Endodermal cell (in vitro differentiated cells): ENCODE results near the gene RADIL. TPM values are rescaled to one million over a fixed set of nuclear protein-coding genes. Genes with fewer than 3 reads are reported as not detected.
A peak's percentile ranks its signal among the peaks of the same experiment; 100 is the strongest.

Experiments used
- DNase-seq: peaks from one replicate; pipeline ENCODE4 v3.0.0-alpha.2; 2017
- H3K27ac ChIP-seq: 2 replicates; pipeline ENCODE4 v1.5.1; 2013; ENCODE audit warnings: mild to moderate bottlenecking, low read depth, low read length, moderate library complexity
- H3K27me3 ChIP-seq: 2 replicates; pipeline ENCODE4 v1.6.1; 2013; ENCODE audit warnings: mild to moderate bottlenecking, low read length, moderate library complexity; ENCODE audit not compliant: insufficient read depth, control insufficient read depth, poor library complexity, severe bottlenecking
- H3K36me3 ChIP-seq: 2 replicates; pipeline ENCODE4 v1.7.0; 2013; ENCODE audit warnings: mild to moderate bottlenecking, low read length, moderate library complexity; ENCODE audit not compliant: control insufficient read depth, insufficient read depth
- H3K4me1 ChIP-seq: one replicate; pipeline ENCODE4 v1.7.0; 2013; ENCODE audit warnings: low read length; ENCODE audit not compliant: control insufficient read depth, insufficient read depth
- H3K4me3 ChIP-seq: 2 replicates; pipeline ENCODE4 v1.5.1; 2013; ENCODE audit warnings: mild to moderate bottlenecking, low read length, moderate library complexity
- H3K9ac ChIP-seq: 2 replicates; pipeline ENCODE4 v1.6.1; 2013; ENCODE audit warnings: mild to moderate bottlenecking, low read length, moderate library complexity; ENCODE audit not compliant: poor library complexity, severe bottlenecking; ENCODE audit errors: extremely low read depth
- H3K9me3 ChIP-seq: 2 replicates; pipeline ENCODE4 v1.6.1; 2013; ENCODE audit warnings: mild to moderate bottlenecking, low read length, moderate library complexity; ENCODE audit not compliant: control insufficient read depth
- H3K27ac Mint-ChIP-seq: 2 replicates; pipeline ENCODE4 v1.8.0; 2020; ENCODE audit warnings: mixed read lengths
- H3K27me3 Mint-ChIP-seq: 2 replicates; pipeline ENCODE4 v1.8.0; 2021; ENCODE audit warnings: mild to moderate bottlenecking, mixed read lengths; ENCODE audit not compliant: insufficient read depth
- H3K36me3 Mint-ChIP-seq: 2 replicates; pipeline ENCODE4 v1.8.0; 2020; ENCODE audit warnings: low read depth, mixed read lengths
- H3K4me1 Mint-ChIP-seq: 2 replicates; pipeline ENCODE4 v1.8.0; 2020; ENCODE audit warnings: mixed read lengths
- H3K4me3 Mint-ChIP-seq: 2 replicates; pipeline ENCODE4 v1.8.0; 2020; ENCODE audit warnings: mild to moderate bottlenecking, moderate library complexity, mixed read lengths
- H3K9me3 Mint-ChIP-seq: 2 replicates; pipeline ENCODE4 v1.8.0; 2020; ENCODE audit warnings: mild to moderate bottlenecking, mixed read lengths
- WGBS, 2 experiments: methylation state at CpG; one replicate each; pipeline versions ENCODE4 v1.1.5 to v1.1.7; 2013; ENCODE audit warnings: missing lambda C conversion rate in 2 of 2, mixed read lengths in 1 of 2; ENCODE audit not compliant: insufficient coverage in 1 of 2, insufficient read length in 1 of 2; 5-methylcytosine and 5-hydroxymethylcytosine counted together
- total RNA-seq, 2 donors: library from RNA; stranded (reverse); fragmentation: NEBNext Ultra II Directional in 1 of 2; extraction: Animal tissue kit (Norgen Biotek cat#: 25700) in 1 of 2; gene quantifications; 2 replicates in 1 of 2; 3 replicates in 1 of 2; pipeline ENCODE4 v1.2.1, GENCODE V29; 2021
- TF ChIP-seq, protein P1 (sequence below): fragments of 200-600 bp; sonication (generic); conservative IDR thresholded peaks from 2 replicates; pipeline ENCODE4 v1.5.0; 2021; ENCODE audit warnings: antibody characterized with exemption, mild to moderate bottlenecking

The RADIL gene
- total RNA-seq, 2 donors from 2014 or later = 34.9 to 47.6 TPM

DNA sequence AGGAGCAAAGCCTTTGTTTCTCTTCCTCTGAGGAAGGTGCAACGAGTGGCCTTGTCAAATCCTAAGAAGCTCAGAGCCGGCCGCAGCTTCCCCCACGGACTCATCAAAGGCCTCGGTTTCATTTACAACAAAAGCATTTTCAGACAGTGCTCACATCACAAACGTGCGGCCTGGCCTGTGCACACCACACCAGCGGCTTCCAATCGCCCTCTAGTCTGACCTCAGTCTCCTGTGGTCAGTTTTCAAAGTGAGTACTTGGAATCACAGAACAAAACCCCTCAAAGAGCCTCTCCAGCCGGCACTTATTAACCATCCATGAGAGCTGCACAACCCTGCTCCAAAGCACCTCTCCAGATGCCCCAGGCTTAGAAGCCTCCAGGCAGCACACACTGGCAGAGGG lies 3.3 kb downstream of the RADIL start:
- no peak overlapping the region for H3K9ac ChIP-seq
- H3K36me3 Mint-ChIP-seq = peaks cover 37% of the 10 kb centered on the region
- peaks cover 13% of the 10 kb centered on the region for H3K4me1 Mint-ChIP-seq
- no peaks in the 10 kb centered on the region for H3K9me3 Mint-ChIP-seq
- TF ChIP-seq, protein P1, sequence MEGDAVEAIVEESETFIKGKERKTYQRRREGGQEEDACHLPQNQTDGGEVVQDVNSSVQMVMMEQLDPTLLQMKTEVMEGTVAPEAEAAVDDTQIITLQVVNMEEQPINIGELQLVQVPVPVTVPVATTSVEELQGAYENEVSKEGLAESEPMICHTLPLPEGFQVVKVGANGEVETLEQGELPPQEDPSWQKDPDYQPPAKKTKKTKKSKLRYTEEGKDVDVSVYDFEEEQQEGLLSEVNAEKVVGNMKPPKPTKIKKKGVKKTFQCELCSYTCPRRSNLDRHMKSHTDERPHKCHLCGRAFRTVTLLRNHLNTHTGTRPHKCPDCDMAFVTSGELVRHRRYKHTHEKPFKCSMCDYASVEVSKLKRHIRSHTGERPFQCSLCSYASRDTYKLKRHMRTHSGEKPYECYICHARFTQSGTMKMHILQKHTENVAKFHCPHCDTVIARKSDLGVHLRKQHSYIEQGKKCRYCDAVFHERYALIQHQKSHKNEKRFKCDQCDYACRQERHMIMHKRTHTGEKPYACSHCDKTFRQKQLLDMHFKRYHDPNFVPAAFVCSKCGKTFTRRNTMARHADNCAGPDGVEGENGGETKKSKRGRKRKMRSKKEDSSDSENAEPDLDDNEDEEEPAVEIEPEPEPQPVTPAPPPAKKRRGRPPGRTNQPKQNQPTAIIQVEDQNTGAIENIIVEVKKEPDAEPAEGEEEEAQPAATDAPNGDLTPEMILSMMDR = no peak
- no peak overlapping the region for H3K4me3 ChIP-seq
- no peaks in the 10 kb centered on the region for H3K4me1 ChIP-seq
- peaks cover 9% of the 10 kb centered on the region for H3K9me3 ChIP-seq
- no peak for DNase-seq
- 79 to 88% methylated on average over 8 to 10 of the region's 10 CpGs for WGBS, 2 experiments
- no peaks in the 10 kb centered on the region for H3K27me3 ChIP-seq
- peak overlapping the region; percentile 19 for H3K4me3 Mint-ChIP-seq
- peaks cover 10% of the 10 kb centered on the region for H3K36me3 ChIP-seq
- no peaks in the 10 kb centered on the region for H3K27me3 Mint-ChIP-seq
- no peak overlapping the region for H3K27ac Mint-ChIP-seq
- peak overlapping the region; percentile 64 for H3K27ac ChIP-seq

DNA sequence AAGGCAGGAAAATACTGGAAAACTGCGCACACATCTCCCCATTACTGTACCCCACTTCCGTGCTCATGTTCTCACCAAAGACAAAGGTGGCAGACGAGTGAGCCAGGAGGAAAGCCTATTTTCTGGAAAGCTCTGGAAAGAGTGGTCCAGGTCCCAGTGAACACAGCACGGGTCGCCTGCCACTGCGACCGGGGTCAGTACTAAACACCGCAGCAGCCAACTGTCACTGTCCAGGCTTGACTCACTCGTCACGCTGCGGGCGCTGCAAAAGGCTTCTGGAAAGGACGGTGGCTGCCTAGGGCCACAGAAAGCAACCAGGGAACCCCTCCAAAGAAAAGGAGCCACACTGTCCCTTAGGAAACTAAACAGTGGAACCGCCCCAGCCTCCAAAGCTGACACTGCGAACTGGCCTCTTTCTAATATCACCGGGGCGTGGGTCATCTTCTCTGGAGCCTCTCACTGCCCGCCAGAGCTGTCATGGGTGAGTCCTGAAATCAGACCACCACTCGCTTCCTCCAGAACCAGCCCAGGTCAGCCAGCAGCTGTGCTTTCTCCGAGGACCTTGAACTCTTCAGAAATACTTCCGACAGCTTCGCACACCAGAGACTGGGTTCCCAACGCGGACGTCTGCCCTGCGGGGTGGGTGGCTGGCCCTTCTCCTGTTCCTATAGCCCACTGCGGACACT lies 4.0 kb downstream of the RADIL start:
- Histone ChIP-seq H3K9me3 (peaks cover 6% of the 10 kb centered on the region), H3K4me3 (no peak overlapping the region), H3K9ac (no peak overlapping the region), H3K27ac (peak overlapping the region; percentile 64), H3K36me3 (peaks cover 10% of the 10 kb centered on the region), H3K27me3 (no peaks in the 10 kb centered on the region), H3K4me1 (no peaks in the 10 kb centered on the region)
- no peak overlapping the region for H3K27ac Mint-ChIP-seq
- no peak overlapping the region for H3K4me3 Mint-ChIP-seq
- H3K36me3 Mint-ChIP-seq = peaks cover 41% of the 10 kb centered on the region
- peaks cover 13% of the 10 kb centered on the region for H3K4me1 Mint-ChIP-seq
- H3K9me3 Mint-ChIP-seq = no peaks in the 10 kb centered on the region
- no peak for DNase-seq
- WGBS, 2 experiments = 93 to 94% methylated on average over 20 to 27 of the region's 27 CpGs
- TF ChIP-seq, protein P1 = no peak
- H3K27me3 Mint-ChIP-seq = no peaks in the 10 kb centered on the region

DNA sequence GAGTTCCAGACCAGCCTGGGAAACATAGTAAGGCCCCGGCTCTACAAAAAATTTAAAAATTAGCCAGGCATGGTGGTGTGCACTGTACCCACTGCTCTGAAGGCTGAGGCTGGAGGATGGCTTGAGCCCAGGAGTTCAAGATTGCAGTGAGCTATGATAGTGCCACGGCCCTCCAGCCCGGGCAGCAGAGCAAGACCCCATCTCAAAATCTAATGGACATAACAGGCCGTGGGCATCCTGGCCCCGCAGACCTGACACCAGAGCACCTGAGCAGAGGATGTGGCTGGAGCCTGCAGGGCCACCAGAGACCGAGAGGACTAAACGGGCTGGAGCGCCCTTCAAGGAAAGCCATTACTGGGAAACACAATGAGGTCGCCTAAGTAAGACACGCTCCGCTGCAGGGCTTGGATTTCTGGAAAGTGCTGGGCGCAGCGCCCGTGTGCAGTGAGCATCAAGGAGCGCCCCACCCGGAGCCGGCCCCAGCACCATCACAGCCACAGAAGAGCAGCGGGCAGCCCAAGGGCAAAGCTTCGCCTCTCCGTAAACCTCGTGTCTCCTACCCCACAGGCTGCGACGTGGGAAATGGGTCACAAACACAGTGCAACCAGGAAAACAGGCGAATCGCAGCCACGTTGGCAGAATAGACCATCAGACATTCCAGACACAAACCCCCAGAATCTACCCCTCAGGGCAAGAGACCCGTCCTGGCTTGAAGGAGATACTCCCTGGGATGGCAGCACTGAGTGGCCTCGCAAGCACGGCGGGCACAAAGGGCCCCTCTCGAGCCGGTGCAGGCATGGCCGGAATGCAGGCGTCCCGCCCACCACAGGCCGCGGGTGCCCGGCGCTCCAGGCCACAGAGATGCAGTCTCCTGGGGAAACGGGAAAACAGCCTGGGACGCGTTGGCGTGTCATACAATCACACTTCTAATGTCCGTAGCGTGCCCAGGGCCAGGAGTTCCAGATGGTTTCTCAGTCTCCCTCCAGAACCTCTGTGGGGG lies 4.9 kb downstream of the RADIL start:
- TF ChIP-seq, protein P1 = no peak
- Histone ChIP-seq H3K27me3 (no peaks in the 10 kb centered on the region), H3K4me3 (no peak overlapping the region), H3K9me3 (no peaks in the 10 kb centered on the region), H3K4me1 (no peaks in the 10 kb centered on the region), H3K36me3 (peaks cover 10% of the 10 kb centered on the region), H3K27ac (no peak overlapping the region), H3K9ac (no peak overlapping the region)
- Mint-ChIP-seq H3K27me3 (no peaks in the 10 kb centered on the region), H3K27ac (no peak overlapping the region), H3K9me3 (no peaks in the 10 kb centered on the region), H3K4me3 (no peak overlapping the region), H3K36me3 (peaks cover 44% of the 10 kb centered on the region), H3K4me1 (peaks cover 13% of the 10 kb centered on the region)
- 93% methylated on average over 27 to 45 of the region's 45 CpGs for WGBS, 2 experiments
- DNase-seq = no peak
